HL-60 (cell line): ENCODE results near the gene INPP4B.

ENCODE experiments used
- DNase-seq, 2 experiments: peaks; one replicate each; pipeline ENCODE4 v3.0.0-alpha.2; 2010 to 2020; ENCODE audit warnings: low read depth in 1 of 2, low spot score in 1 of 2
- H3K27ac ChIP-seq: fragments of 250-450 bp; sonication (Bioruptor Pico); replicated peaks from 2 replicates; pipeline ENCODE4 v1.5.1; 2020; ENCODE audit warnings: mild to moderate bottlenecking, moderate library complexity
- H3K27me3 ChIP-seq: fragments of 250-450 bp; sonication (Bioruptor Pico); 2 replicates; pipeline ENCODE4 v1.5.1; 2021; ENCODE audit warnings: mild to moderate bottlenecking, moderate library complexity; ENCODE audit not compliant: insufficient read depth, poor library complexity, severe bottlenecking
- H3K4me3 ChIP-seq: replicated peaks from 2 replicates; pipeline ENCODE4 v1.5.1; 2011; ENCODE audit warnings: mild to moderate bottlenecking, control low read depth, low read length; ENCODE audit not compliant: insufficient read depth
- CTCF ChIP-seq: IDR thresholded peaks from one replicate; pipeline ENCODE4 v1.5.1; 2011; ENCODE audit warnings: low read length, control low read depth, inconsistent platforms; ENCODE audit not compliant: insufficient read depth
- GABPA ChIP-seq: IDR thresholded peaks from 2 replicates; pipeline ENCODE4 v1.6.1; 2012; ENCODE audit warnings: low read depth
- POLR2AphosphoS5 ChIP-seq: IDR thresholded peaks from 2 replicates; pipeline ENCODE4 v1.6.1; 2012; ENCODE audit warnings: low read depth
- REST ChIP-seq: IDR thresholded peaks from 2 replicates; pipeline ENCODE4 v1.6.1; 2012; ENCODE audit warnings: low read depth; ENCODE audit not compliant: insufficient replicate concordance
- SPI1 ChIP-seq: IDR thresholded peaks from 2 replicates; pipeline ENCODE4 v1.6.1; 2012; ENCODE audit warnings: low read depth, mild to moderate bottlenecking, borderline replicate concordance

INPP4B gene

GRCh38 chr4:142465526-142465925 is 380.6 kb downstream of the INPP4B start:
- no peak for TF ChIP-seq REST
- no peak for TF ChIP-seq SPI1
- TF ChIP-seq GABPA, result no peak
- TF ChIP-seq POLR2AphosphoS5, result no peak
- TF ChIP-seq CTCF, result no peak
- Histone ChIP-seq H3K27me3 (no peaks in the 10 kb centered on the region), H3K4me3 (no peak overlapping the region), H3K27ac (no peak overlapping the region)
- no peak for DNase-seq

GRCh38 chr4:142463206-142463605 is 382.9 kb downstream of the INPP4B start:
- no peak for DNase-seq
- Histone ChIP-seq H3K27ac (no peak overlapping the region), H3K4me3 (no peak overlapping the region), H3K27me3 (no peaks in the 10 kb centered on the region)
- TF ChIP-seq SPI1, result no peak
- no peak for TF ChIP-seq CTCF
- no peak for TF ChIP-seq POLR2AphosphoS5
- TF ChIP-seq REST, result no peak
- TF ChIP-seq GABPA, result no peak

GRCh38 chr4:142452161-142452855 is 393.8 kb downstream of the INPP4B start:
- Histone ChIP-seq H3K27me3 (no peaks in the 10 kb centered on the region), H3K4me3 (no peak overlapping the region), H3K27ac (no peak overlapping the region)
- no peak for TF ChIP-seq GABPA
- no peak for TF ChIP-seq SPI1
- TF ChIP-seq CTCF, result no peak
- TF ChIP-seq POLR2AphosphoS5, result no peak
- TF ChIP-seq REST, result no peak
- DNase-seq, result no peak
